Spleen (tissue), 7 donors: ENCODE measurements around the gene CENPS.
A peak's percentile ranks its signal among the peaks of the same experiment; 100 is the strongest.

Experiments
- CTCF ChIP-seq, 11 experiments: fragments of 200-600 bp in 7 of 11; fragments of 450-650 bp in 4 of 11; sonication (generic) in 4 of 11; IDR thresholded peaks in 8 of 11; conservative IDR thresholded peaks in 3 of 11; 1 replicate in 7 of 11; 2 replicates in 4 of 11; pipeline versions ENCODE4 v1.4.0 to v1.8.0; 2016 to 2021; ENCODE audit warnings: antibody characterized with exemption in 11 of 11, inconsistent platforms in 4 of 11, mild to moderate bottlenecking in 1 of 11
- POLR2A ChIP-seq, 3 donors: fragments of 450-650 bp; IDR thresholded peaks; one replicate each; pipeline ENCODE4 v1.5.1; 2017; ENCODE audit warnings: antibody characterized with exemption in 3 of 3, mild to moderate bottlenecking in 1 of 3
- POLR2AphosphoS5 ChIP-seq, 3 donors: sonication (generic); formaldehyde crosslinking; IDR thresholded peaks; one replicate each; pipeline ENCODE4 v1.5.1; 2017; ENCODE audit warnings: antibody characterized with exemption in 3 of 3
- donor health status: DM: no; HTN: no; CAD: no; lungs with moderate emphysema.
- donor health status: DM: no; HTN: no; CAD: no.
- donor health status: DM: no; HTN: no; CAD: no.

DNA sequence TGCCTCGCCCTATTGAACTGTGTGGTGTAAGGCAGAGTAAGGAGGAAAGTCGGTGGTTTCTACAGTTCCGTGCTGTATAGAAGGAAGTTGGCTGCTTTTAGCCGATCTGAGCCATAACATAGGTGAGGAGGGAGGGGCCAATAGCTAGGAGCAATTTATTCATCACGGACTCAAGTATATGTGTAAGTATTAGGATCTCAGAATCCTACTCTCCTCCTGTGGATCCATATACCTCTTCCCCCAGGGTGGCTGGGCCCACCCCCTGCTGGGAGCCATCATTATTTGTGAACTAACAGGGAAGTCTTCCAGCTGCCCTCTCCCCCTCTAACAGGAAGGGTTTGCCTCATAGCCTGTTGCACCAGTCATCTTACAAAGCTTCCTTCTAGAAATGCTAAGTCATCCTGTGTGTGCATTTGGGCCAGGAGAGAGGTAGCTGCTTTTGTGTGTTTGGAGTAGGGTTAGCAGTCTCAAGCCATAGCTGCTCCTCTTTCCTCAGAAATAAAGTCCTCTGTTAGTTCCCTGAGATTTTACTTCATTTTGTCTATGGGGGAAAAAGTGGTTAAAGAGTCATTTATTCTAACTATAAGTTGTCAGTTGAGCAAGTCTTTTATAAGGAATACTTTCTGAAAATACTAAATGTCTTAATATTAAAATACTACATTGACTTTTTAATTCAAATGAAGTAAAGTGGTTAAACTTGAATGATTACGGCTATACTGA, 14.9 kb upstream of the CENPS start:
- TF ChIP-seq CTCF (IDR thresholded peaks at IDR 0.05 in 8 of 11, conservative IDR thresholded peaks at IDR 0.05 in 3 of 11) (peak in 1 of 11 experiments; percentile 15), POLR2A (IDR thresholded peaks at IDR 0.05) (no peak), POLR2AphosphoS5 (IDR thresholded peaks at IDR 0.05) (peak in 1 of 3 donors; percentile 79)
